Stimulated activated CD4-positive, alpha-beta T cell treated with anti-CD3 and anti-CD28 coated beads, Interleukin-4, amount 100 ng/mL, for 24 hours (primary cell): ENCODE data around the gene MED22.
"Not testable (repeated sequence)": the region's sequence is repeated elsewhere in the genome, so short reads cannot be mapped to it uniquely, and the experiment has no call there.

ENCODE experiments used
- DNase-seq: peaks from one replicate; pipeline ENCODE4 v3.0.0-alpha.2; 2020

The MED22 gene

DNA sequence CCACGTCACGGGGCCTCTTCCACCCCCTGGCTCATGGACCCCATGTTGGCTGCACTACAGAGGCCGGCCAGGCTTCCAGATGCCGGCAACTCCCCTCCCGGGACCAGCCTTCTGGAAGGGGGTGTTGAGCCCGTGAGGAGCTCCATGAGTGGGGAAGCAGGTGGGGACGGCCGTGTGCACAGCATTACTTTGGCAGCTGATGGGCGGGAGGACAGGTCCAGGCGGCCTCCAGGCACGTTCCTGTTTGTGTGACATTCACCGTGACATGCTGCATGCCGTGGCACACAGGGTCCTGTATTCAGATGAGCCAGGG lies 43.8 kb downstream of the MED22 start:
- DNase-seq, result no peak

DNA sequence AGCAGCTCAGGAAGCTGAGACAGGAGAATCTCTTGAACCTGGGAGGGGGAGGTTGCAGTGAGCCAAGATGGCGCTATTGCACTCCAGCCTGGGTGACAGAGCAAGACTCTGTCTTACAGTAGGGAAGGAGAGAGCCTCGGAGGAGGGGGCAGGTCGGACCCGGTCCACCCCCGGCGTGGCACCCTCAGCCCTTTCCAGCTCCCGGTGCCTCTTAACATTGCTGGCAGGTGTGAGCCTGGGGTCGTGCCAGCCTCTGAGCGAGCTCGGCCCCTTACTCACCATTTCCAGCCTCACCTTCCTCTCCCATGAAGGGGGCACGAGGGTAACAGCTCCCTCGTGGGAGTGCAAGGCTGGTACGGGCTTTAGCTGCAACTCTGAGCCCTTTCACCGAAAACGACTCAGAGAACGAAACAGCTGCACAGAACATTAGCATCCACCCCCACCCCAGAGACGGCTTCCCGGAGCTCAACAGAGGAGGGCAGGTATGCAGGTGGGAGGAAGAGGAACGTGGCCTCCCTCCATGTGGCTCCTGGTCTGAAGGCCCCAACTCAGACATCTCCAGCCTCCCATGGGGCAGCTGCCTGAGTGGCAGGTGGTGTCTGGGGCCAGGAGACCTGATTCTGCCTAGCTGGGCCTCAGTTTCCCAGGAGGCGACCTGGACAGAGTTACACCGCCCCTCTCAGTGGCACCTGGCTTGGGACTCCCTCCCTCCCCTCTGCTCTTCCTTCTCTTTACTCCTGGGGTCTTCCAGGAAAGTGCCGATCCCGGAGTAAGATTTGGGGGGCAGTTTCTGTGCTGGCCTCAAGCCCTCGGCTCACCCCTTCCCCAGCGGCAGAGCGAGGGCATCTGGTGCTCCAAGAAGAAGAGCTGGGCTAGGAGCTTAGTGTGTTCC lies 44.4 kb downstream of the MED22 start:
- no peak for DNase-seq

DNA sequence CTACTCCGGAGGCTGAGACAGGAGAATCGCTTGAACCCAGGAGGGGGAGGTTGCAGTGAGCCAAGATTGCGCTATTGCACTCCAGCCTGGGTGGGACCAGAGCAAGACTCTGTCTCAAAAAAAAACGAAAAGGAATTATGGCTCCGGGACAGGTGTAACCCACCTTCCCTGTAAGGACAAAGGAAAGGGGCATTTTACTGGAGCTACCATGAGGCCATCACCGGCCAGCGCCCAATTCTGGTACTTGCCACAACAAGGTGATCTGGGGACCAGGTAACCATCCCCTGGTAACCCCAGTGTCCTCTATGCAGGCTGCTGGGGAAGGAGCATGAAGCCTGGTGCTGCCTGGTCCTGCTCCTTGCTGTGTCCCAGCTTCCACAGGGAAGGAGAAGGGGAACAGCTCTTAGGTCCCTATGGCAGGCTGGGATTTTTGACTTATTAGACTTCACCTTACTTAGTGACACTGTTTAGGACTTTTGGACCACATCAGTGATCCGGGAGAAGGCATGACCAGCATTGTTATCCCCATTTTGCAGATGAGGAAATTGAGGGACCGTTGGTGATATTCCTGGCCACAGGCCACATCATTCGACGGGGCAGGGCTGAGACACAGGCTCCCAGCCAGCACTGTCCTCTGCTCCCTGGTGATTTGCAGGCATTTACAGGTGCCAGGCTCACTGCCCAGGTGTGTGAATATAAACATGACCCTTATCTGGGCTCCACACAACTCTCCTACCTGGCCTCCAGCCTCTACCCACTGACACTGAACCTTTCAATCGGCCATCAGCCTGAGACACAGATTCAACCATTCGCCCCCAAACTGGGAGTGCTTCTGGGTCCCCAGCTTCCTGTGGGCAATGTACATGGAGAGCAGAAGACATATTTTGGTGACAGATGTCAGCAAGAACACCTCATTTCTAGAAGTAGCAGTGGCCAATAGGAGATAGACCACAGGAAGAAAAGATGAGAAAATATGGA lies 46.4 kb downstream of the MED22 start:
- no peak for DNase-seq

DNA sequence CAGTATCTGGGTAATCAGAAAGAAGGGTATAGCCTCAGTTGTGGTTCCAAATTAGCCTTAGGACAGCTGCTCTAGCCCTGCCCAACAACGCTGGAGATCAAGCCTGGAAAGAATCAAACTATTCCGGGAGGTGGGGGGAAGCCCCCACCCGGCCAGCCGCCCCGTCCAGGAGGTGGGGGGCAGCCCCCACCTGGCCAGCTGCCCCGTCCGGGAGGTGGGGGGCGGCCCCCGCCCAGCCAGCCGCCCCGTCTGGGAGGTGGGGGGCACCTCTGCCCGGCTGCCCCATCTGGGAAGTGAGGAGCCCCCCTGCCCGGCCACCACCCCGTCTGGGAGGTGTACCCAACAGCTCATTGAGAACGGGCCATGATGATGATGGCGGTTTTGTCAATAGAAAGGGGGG lies 47.9 kb downstream of the MED22 start:
- not testable (repeated sequence) for DNase-seq

DNA sequence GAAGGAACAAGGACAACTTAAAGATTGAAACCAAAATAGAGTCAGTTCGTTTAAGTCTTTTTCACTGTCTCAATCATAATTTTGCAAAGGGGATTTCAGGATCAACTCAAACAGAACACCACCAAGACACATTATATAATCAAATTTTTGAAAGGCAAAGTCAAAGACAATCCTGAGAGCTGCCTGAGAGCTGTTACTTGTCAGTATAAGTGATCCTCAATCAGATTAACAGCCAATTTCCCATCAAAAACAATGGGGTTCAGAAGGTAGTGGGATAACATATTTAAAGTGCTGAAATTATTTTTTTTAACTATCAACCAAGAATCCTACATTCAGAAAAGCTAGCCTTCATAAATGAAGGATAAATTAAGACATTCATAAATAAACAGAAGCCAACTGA lies 53.7 kb downstream of the MED22 start:
- no peak for DNase-seq

DNA sequence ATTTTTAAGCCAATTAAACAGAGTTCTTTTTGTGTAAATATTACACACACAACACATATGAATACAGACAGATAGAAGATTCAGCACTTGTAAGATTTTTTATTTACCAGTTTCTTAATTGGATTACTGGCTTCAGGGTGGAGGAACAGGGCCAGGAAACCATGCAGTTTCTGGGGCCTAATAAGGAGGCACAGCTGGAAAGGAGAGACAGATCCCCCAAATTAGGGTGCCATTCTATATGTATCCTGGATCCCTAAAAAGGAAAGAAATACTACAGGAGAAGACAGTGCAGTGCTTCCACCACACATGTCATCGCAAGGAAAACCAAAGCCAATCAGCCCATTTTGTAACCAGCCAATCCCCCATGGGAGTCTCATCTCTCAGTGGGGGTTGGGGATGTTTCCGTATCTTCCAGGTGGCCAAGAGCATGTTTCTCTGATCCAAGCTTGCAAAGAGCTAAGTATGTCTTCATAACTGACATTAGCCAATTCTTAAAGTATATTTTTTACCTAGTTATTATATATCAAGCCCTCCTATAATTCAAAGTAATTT lies 57.1 kb downstream of the MED22 start:
- DNase-seq, result no peak
